Endothelial cell (in vitro differentiated cells): Measurements from ENCODE around the gene ZDHHC1. TPM values are rescaled to one million over a fixed set of nuclear protein-coding genes. Genes with fewer than 3 reads are reported as not detected.
A peak's percentile ranks its signal among the peaks of the same experiment; 100 is the strongest.

Source experiments
- DNase-seq: peaks from one replicate; pipeline ENCODE4 v3.0.0; 2021; ENCODE audit warnings: low spot score
- H3K27ac Mint-ChIP-seq: one replicate; pipeline ENCODE4 v1.8.0; 2021; ENCODE audit warnings: mixed read lengths, inconsistent platforms; ENCODE audit not compliant: unreplicated experiment
- H3K27me3 Mint-ChIP-seq: one replicate; pipeline ENCODE4 v1.8.0; 2021; ENCODE audit warnings: mild to moderate bottlenecking, moderate library complexity, mixed read lengths, inconsistent platforms; ENCODE audit not compliant: unreplicated experiment
- H3K36me3 Mint-ChIP-seq: one replicate; pipeline ENCODE4 v1.8.0; 2021; ENCODE audit warnings: mild to moderate bottlenecking, low read depth, mixed read lengths, inconsistent platforms; ENCODE audit not compliant: unreplicated experiment
- H3K4me1 Mint-ChIP-seq: one replicate; pipeline ENCODE4 v1.8.0; 2021; ENCODE audit warnings: mild to moderate bottlenecking, mixed read lengths, inconsistent platforms; ENCODE audit not compliant: unreplicated experiment
- H3K4me3 Mint-ChIP-seq: one replicate; pipeline ENCODE4 v1.8.0; 2021; ENCODE audit warnings: mild to moderate bottlenecking, mixed read lengths, inconsistent platforms; ENCODE audit not compliant: unreplicated experiment
- H3K9me3 Mint-ChIP-seq: one replicate; pipeline ENCODE4 v1.8.0; 2021; ENCODE audit warnings: mixed read lengths, inconsistent platforms; ENCODE audit not compliant: unreplicated experiment
- total RNA-seq: library from RNA; stranded (reverse); fragmentation: NEBNext Ultra II Directional; extraction: Animal tissue kit (Norgen Biotek cat#: 25700); gene quantifications from one replicate; pipeline ENCODE4 v1.2.1, GENCODE V29; 2021; ENCODE audit not compliant: unreplicated experiment
- TF ChIP-seq, protein P1 (sequence below): fragments of 200-600 bp; sonication (generic); IDR thresholded peaks from one replicate; pipeline ENCODE4 v1.5.0; 2021; ENCODE audit warnings: antibody characterized with exemption; ENCODE audit not compliant: unreplicated experiment

The ZDHHC1 gene
- total RNA-seq, 1 donor from 2014 or later, result 7.2 TPM

DNA sequence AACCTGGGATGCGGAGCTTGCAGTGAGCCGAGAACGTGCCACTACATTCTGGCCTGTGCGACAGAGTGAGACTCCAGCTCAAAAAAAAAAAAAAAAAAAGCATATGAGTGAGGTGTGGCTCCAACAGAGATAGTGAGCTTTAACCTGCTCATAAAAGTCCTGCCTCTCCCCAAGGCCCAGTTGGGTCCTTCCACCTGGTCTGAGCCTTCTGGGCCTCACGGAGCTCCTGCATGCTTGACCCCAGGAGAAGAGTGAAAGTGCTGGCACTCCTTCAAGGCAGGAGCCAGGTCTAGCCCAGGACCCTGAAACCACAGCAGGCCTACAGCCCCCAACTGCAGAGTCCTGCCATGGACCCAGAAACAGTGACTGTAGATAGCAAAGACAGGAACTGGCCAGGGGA, 32.3 kb upstream of the ZDHHC1 start:
- no peak overlapping the region for H3K27ac Mint-ChIP-seq
- DNase-seq, result no peak
- TF ChIP-seq, protein P1, sequence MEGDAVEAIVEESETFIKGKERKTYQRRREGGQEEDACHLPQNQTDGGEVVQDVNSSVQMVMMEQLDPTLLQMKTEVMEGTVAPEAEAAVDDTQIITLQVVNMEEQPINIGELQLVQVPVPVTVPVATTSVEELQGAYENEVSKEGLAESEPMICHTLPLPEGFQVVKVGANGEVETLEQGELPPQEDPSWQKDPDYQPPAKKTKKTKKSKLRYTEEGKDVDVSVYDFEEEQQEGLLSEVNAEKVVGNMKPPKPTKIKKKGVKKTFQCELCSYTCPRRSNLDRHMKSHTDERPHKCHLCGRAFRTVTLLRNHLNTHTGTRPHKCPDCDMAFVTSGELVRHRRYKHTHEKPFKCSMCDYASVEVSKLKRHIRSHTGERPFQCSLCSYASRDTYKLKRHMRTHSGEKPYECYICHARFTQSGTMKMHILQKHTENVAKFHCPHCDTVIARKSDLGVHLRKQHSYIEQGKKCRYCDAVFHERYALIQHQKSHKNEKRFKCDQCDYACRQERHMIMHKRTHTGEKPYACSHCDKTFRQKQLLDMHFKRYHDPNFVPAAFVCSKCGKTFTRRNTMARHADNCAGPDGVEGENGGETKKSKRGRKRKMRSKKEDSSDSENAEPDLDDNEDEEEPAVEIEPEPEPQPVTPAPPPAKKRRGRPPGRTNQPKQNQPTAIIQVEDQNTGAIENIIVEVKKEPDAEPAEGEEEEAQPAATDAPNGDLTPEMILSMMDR, result no peak
- peaks cover 14% of the 10 kb centered on the region for H3K4me1 Mint-ChIP-seq
- no peak overlapping the region for H3K4me3 Mint-ChIP-seq
- peaks cover 17% of the 10 kb centered on the region for H3K36me3 Mint-ChIP-seq
- no peaks in the 10 kb centered on the region for H3K9me3 Mint-ChIP-seq
- peaks cover 22% of the 10 kb centered on the region for H3K27me3 Mint-ChIP-seq

DNA sequence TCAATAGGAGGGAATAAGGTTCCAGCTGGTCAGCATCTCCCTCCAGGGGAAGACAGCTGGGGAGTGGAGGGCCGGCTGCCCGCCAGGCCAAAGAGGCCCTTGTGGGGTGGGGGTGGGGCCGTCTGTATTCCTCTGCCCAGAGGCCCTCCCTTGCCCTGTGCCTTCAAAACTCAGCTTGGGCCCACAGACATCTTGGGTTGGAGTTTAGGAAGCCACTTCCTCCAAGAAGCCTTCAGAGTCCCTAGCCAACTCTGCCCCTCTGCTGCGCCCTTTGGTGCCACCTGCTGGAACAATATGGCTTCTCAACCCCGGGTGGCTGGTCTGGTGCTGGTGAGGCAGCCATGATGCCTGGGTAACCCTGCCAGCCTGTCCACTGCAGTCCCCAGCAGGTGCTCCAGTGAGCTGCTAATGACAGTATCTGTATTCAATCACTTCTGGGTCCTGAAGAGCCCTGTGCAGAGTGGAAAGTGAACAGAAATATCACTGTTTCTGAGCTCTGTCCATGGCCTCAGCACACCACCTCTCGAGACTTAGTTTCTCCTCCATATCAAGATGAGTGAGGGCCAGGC, 31.3 kb upstream of the ZDHHC1 start:
- Mint-ChIP-seq H3K27me3 (peaks cover 22% of the 10 kb centered on the region), H3K4me3 (no peak overlapping the region), H3K9me3 (no peaks in the 10 kb centered on the region), H3K27ac (no peak overlapping the region), H3K4me1 (peaks cover 17% of the 10 kb centered on the region), H3K36me3 (peaks cover 17% of the 10 kb centered on the region)
- TF ChIP-seq, protein P1, result peak; percentile 28
- DNase-seq, result peak; percentile 45

DNA sequence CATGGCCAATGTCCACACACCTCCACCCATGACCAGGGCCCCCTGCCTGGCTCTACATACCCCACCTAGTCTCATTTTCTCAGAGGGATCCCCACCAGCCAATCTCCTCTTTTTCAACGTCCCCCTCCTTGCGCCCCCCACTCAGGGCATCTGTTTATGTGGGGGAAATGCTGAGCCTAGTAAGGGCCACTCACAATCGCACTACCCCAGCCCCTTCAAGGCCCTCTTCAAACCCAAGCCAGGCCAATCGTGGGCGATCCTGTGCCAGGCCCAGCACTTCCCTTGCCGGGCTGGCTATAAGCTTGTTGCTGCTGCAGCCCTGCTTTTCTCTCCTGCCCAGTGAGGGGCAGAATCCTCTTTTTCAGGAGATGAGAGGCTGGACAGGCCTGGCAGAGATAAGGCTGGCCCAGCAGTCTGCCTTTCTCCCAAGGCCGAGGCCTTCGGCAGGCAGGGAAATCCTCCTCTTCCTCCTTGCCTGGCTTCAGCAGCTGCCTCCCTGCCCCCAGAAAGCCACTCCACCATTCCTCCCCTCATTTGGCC, 30.8 kb upstream of the ZDHHC1 start:
- TF ChIP-seq, protein P1, result no peak
- no peak for DNase-seq
- Mint-ChIP-seq H3K27me3 (peaks cover 22% of the 10 kb centered on the region), H3K4me1 (peaks cover 17% of the 10 kb centered on the region), H3K9me3 (no peaks in the 10 kb centered on the region), H3K36me3 (peaks cover 18% of the 10 kb centered on the region), H3K27ac (peak overlapping the region; percentile 10), H3K4me3 (no peak overlapping the region)

DNA sequence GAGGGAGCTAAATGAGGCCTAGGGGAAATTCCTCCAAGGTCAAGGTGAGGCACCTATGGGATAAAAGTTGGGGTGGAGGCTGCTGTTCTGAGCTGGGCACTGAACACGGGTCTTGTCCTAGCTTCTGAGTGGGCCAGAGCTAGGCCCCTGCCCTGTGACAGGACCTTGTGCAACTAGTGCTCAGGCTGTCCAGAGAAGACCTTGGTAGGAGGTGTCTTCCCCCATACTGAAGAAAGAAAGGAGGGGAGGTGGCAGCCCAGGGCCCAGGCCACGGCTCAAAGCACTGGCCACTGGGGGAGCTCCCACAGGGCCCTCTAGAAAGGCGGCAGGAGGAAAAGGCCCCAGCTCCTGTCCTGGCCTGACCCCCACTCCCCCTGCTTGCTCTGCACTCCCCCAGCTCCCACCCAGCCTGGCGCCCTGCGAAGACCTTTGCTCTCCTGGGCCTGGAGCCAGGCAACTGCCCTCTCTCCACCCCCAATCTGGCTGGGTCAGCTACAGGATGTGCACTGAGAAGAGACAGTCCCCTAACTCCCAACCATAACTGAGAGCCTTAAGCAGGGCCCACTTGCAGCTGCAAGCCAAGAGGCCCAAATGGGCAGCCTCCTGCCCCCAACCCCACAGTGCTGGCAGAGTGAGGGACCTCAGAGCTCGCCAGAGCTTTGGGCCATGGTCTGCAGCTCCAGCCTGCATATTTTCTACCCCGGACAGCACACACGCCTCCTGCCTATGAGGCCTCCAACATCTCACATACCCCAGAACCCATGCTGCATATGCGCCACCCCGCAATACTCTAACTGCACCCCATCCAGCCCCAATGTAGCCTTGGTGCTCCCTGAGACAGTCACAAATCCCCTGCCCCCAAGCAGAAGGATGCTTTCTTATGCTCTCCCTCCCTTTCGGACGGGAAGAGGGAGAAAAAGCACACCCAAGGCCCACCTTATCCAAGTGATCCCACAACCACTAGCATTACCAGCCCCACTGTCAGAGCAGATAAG, 29.9 kb upstream of the ZDHHC1 start:
- H3K27ac Mint-ChIP-seq, result peak overlapping the region; percentile 10
- no peak overlapping the region for H3K4me3 Mint-ChIP-seq

More for the DNA sequence above, 29.9 kb upstream of the ZDHHC1 start:
- TF ChIP-seq, protein P1, result no peak
- no peak for DNase-seq
- H3K27me3 Mint-ChIP-seq, result peaks cover 22% of the 10 kb centered on the region
- H3K9me3 Mint-ChIP-seq, result no peaks in the 10 kb centered on the region
- peaks cover 21% of the 10 kb centered on the region for H3K36me3 Mint-ChIP-seq
- peaks cover 17% of the 10 kb centered on the region for H3K4me1 Mint-ChIP-seq
